ENCODE data around the gene TMEM208.

Gene TMEM208

GRCh38 chr16:67210069-67210937 is 16.6 kb upstream of the TMEM208 start:
- no peak overlapping the region for H3K27ac ChIP-seq
- no peak for TF ChIP-seq ZFX (IDR thresholded peaks at IDR 0.05)
- TF ChIP-seq, protein P1, sequence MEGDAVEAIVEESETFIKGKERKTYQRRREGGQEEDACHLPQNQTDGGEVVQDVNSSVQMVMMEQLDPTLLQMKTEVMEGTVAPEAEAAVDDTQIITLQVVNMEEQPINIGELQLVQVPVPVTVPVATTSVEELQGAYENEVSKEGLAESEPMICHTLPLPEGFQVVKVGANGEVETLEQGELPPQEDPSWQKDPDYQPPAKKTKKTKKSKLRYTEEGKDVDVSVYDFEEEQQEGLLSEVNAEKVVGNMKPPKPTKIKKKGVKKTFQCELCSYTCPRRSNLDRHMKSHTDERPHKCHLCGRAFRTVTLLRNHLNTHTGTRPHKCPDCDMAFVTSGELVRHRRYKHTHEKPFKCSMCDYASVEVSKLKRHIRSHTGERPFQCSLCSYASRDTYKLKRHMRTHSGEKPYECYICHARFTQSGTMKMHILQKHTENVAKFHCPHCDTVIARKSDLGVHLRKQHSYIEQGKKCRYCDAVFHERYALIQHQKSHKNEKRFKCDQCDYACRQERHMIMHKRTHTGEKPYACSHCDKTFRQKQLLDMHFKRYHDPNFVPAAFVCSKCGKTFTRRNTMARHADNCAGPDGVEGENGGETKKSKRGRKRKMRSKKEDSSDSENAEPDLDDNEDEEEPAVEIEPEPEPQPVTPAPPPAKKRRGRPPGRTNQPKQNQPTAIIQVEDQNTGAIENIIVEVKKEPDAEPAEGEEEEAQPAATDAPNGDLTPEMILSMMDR (conservative IDR thresholded peaks at IDR 0.05), result no peak

GRCh38 chr16:67211674-67212073 is 15.3 kb upstream of the TMEM208 start:
- no peak overlapping the region for H3K27ac ChIP-seq
- TF ChIP-seq, protein P1 (conservative IDR thresholded peaks at IDR 0.05), result no peak
- no peak for TF ChIP-seq ZFX (IDR thresholded peaks at IDR 0.05)

DNA sequence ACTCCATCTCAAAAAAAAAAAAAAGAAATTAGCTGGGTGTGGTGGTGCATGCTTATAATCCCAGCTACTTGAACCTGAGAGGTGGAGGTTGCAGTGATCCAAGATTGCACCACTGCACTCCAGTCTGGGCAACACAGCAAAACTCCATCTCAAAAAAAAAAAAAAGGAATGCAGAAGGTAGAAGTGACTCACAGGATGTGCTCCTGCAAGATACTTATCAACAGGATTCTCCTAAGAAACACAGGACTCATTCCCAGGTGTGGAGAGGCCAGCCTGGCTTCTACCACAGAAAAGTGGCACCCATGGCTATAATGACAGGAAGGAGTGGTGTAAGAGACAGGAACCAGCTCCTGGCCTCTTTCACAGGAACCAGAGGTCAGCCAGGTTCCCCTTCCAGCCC is 14.2 kb upstream of the TMEM208 start:
- no peak overlapping the region for H3K27ac ChIP-seq
- TF ChIP-seq ZFX (IDR thresholded peaks at IDR 0.05), result no peak
- TF ChIP-seq, protein P1 (conservative IDR thresholded peaks at IDR 0.05), result no peak

- H3K27ac ChIP-seq, result 0 out of 2 replicates have a peak overlapping the region, but pooled peaks have one; percentile 1
- TF ChIP-seq, protein P1 (conservative IDR thresholded peaks at IDR 0.05), result no peak
These were observed 13.5 kb upstream of the TMEM208 start for GRCh38 chr16:67213197-67214019.

- TF ChIP-seq ZFX (IDR thresholded peaks at IDR 0.05), result no peak
- TF ChIP-seq, protein P1 (conservative IDR thresholded peaks at IDR 0.05), result no peak
- H3K27ac ChIP-seq, result no peak overlapping the region
These were observed 11.2 kb upstream of the TMEM208 start for GRCh38 chr16:67215706-67216105.

GRCh38 chr16:67216612-67217490 is 10.1 kb upstream of the TMEM208 start:
- no peak for TF ChIP-seq ZFX (IDR thresholded peaks at IDR 0.05)
- TF ChIP-seq, protein P1 (conservative IDR thresholded peaks at IDR 0.05), result no peak
- no peak overlapping the region for H3K27ac ChIP-seq
